CD14-positive monocyte (primary cell): Measurements from ENCODE around the gene CMYA5. TPM values are rescaled to one million over a fixed set of nuclear protein-coding genes. Genes with fewer than 3 reads are reported as not detected.

Source experiments
- DNase-seq, 3 donors: peaks; one replicate each; pipeline ENCODE4 v3.0.0-alpha.2; 2011 to 2022
- H2AFZ ChIP-seq: 2 replicates; pipeline ENCODE4 v1.6.0; 2012; ENCODE audit warnings: mild to moderate bottlenecking, low read depth, low read length, inconsistent platforms; ENCODE audit not compliant: insufficient read depth, poor library complexity, severe bottlenecking
- H3K27ac ChIP-seq, 2 donors: 1 replicate in 1 of 2; 2 replicates in 1 of 2; pipeline ENCODE4 v1.5.1; 2012 to 2013; ENCODE audit warnings: low read length in 2 of 2, control low read depth in 1 of 2, inconsistent platforms in 1 of 2, low read depth in 1 of 2, mild to moderate bottlenecking in 1 of 2
- H3K27me3 ChIP-seq, 2 donors: one replicate each; pipeline versions ENCODE4 v1.6.0 to v1.6.1; 2011 to 2013; ENCODE audit warnings: low read length in 2 of 2; ENCODE audit not compliant: control insufficient read depth in 2 of 2, insufficient read depth in 2 of 2
- H3K36me3 ChIP-seq, 2 donors: replicated peaks in 1 of 2; 1 replicate in 1 of 2; 2 replicates in 1 of 2; pipeline versions ENCODE4 v1.5.1 to v1.6.1; 2012 to 2013; ENCODE audit warnings: low read length in 2 of 2, control low read depth in 1 of 2, inconsistent platforms in 1 of 2, mild to moderate bottlenecking in 1 of 2; ENCODE audit not compliant: insufficient read depth in 2 of 2, control insufficient read depth in 1 of 2
- H3K4me1 ChIP-seq, 2 donors: 1 replicate in 1 of 2; 2 replicates in 1 of 2; pipeline versions ENCODE4 v1.5.1 to v1.6.1; 2012 to 2013; ENCODE audit warnings: low read length in 2 of 2, control low read depth in 1 of 2, inconsistent platforms in 1 of 2, mild to moderate bottlenecking in 1 of 2, moderate library complexity in 1 of 2; ENCODE audit not compliant: insufficient read depth in 2 of 2, control insufficient read depth in 1 of 2
- H3K4me2 ChIP-seq: replicated peaks from 2 replicates; pipeline ENCODE3; 2012; ENCODE audit warnings: low read length, moderate library complexity, mild to moderate bottlenecking; ENCODE audit not compliant: poor library complexity, severe bottlenecking; ENCODE audit errors: extremely low read depth
- H3K4me3 ChIP-seq, 3 experiments: fragments of 200-600 bp in 1 of 3; sonication (generic) in 1 of 3; replicated peaks in 1 of 3; 1 replicate in 2 of 3; 2 replicates in 1 of 3; pipeline ENCODE4 v1.5.1; 2011 to 2013; ENCODE audit warnings: low read length in 3 of 3, mild to moderate bottlenecking in 3 of 3, control low read depth in 2 of 3, low read depth in 2 of 3, inconsistent platforms in 1 of 3, moderate library complexity in 1 of 3
- H3K79me2 ChIP-seq: 2 replicates; pipeline ENCODE4 v1.6.0; 2012; ENCODE audit warnings: mild to moderate bottlenecking, control low read depth, inconsistent platforms, low read length, moderate library complexity; ENCODE audit not compliant: insufficient read depth
- H3K9ac ChIP-seq: 2 replicates; pipeline ENCODE4 v1.6.0; 2017; ENCODE audit warnings: low read length, mild to moderate bottlenecking; ENCODE audit not compliant: insufficient read depth, poor library complexity, severe bottlenecking
- H3K9me3 ChIP-seq, 2 donors: replicated peaks in 1 of 2; 1 replicate in 1 of 2; 2 replicates in 1 of 2; pipeline versions ENCODE4 v1.5.1 to v1.6.1; 2012 to 2013; ENCODE audit warnings: low read length in 2 of 2, control low read depth in 1 of 2; ENCODE audit not compliant: control insufficient read depth in 1 of 2, insufficient read depth in 1 of 2
- H4K20me1 ChIP-seq: 2 replicates; pipeline ENCODE4 v1.6.0; 2012; ENCODE audit warnings: mild to moderate bottlenecking, low read length, control low read depth, moderate library complexity; ENCODE audit not compliant: insufficient read depth
- H3K27ac Mint-ChIP-seq, 7 donors: one replicate each; pipeline ENCODE4 v1.8.0; 2020; ENCODE audit warnings: mild to moderate bottlenecking in 7 of 7, mixed read lengths in 7 of 7, moderate library complexity in 6 of 7, inconsistent platforms in 2 of 7
- H3K27me3 Mint-ChIP-seq, 3 donors: one replicate each; pipeline ENCODE4 v1.8.0; 2021 to 2022; ENCODE audit warnings: low read depth in 3 of 3, mild to moderate bottlenecking in 3 of 3, mixed read lengths in 3 of 3, moderate library complexity in 3 of 3, inconsistent platforms in 1 of 3
- H3K36me3 Mint-ChIP-seq, 2 donors: one replicate each; pipeline ENCODE4 v1.8.0; 2020; ENCODE audit warnings: mixed read lengths in 2 of 2, inconsistent platforms in 1 of 2, mild to moderate bottlenecking in 1 of 2
- H3K4me1 Mint-ChIP-seq: one replicate; pipeline ENCODE4 v1.8.0; 2020; ENCODE audit warnings: mild to moderate bottlenecking, mixed read lengths
- H3K4me3 Mint-ChIP-seq, 2 donors: one replicate each; pipeline ENCODE4 v1.8.0; 2020; ENCODE audit warnings: mild to moderate bottlenecking in 2 of 2, mixed read lengths in 2 of 2, moderate library complexity in 1 of 2
- H3K9me3 Mint-ChIP-seq, 7 donors: one replicate each; pipeline ENCODE4 v1.8.0; 2020 to 2022; ENCODE audit warnings: mixed read lengths in 7 of 7, mild to moderate bottlenecking in 6 of 7, moderate library complexity in 6 of 7, inconsistent platforms in 2 of 7
- CTCF ChIP-seq: fragments of 200-600 bp; IDR thresholded peaks from one replicate; pipeline ENCODE4 v1.8.0; 2022; ENCODE audit warnings: antibody characterized with exemption, mild to moderate bottlenecking
- WGBS: methylation state at CpG from one replicate; pipeline ENCODE4 v1.1.5; 2013; ENCODE audit warnings: missing lambda C conversion rate; ENCODE audit not compliant: insufficient coverage; 5-methylcytosine and 5-hydroxymethylcytosine counted together
- intact Hi-C, 2 donors: fragments of 100-400 bp; cut with micrococcal nuclease; formaldehyde crosslinking; loops; one replicate each; pipeline versions ENCODE4 v1.15.0 to v1.15.1; 2023
- polyA minus RNA-seq: library from RNA; depleted of rRNA, polyadenylated mRNA; stranded (reverse); fragments of >200 nt; gene quantifications from 2 replicates; pipeline ENCODE4 v1.2.3, GENCODE V29; 2012
- polyA plus RNA-seq, 3 donors: library from polyadenylated mRNA; depleted of rRNA in 1 of 3; unstranded in 2 of 3; stranded (reverse) in 1 of 3; fragments of 300-500 nt in 2 of 3; fragments of >200 nt in 1 of 3; fragmentation: Illumina TruSeq in 2 of 3; gene quantifications; 1 replicate in 2 of 3; 2 replicates in 1 of 3; pipeline ENCODE4 v1.2.3, GENCODE V29; 2012 to 2021
- total RNA-seq, 12 experiments: library from RNA in 1 of 12; stranded (reverse) in 1 of 12; fragments of 120-200 nt in 1 of 12; gene quantifications; one replicate each; pipeline ENCODE4 v1.2.4 and lab custom pipeline; 2013 to 2026; ENCODE audit warnings: mixed read lengths in 6 of 12, inconsistent platforms in 1 of 12

CMYA5 gene
- total RNA-seq (2013): 0.12 TPM
- polyA plus RNA-seq (under 1 TPM in 2 of 3 donors, not detected in 1; 0.01 to 0.17 TPM), polyA minus RNA-seq (under 0.01 and 0.08 TPM in 2 replicates), total RNA-seq (lab: John Stamatoyannopoulos, UW) (0.17 to 5.9 (median 0.78) reads per million in 11 experiments)

GRCh38 chr5:79689541-79690466 lies at the start of gene CMYA5:
CMYA5 (plus strand) TSS chr5:79689836; CDS start chr5:79689908, 72 bp downstream.
- intact Hi-C loops: no loop called here
- Mint-ChIP-seq H3K4me1 (peaks cover 11% of the 10 kb centered on the region), H3K9me3 (peaks cover 5 to 11% (median 10%) of the 10 kb centered on the region in 7 donors), H3K27ac (no peak within 1 kb of the TSS), H3K36me3 (peaks cover 39 to 50% of the 10 kb centered on the region in 2 donors), H3K4me3 (peak within 1 kb of the TSS in 1 of 2 donors; percentile 62), H3K27me3 (peaks cover 0 to 3% (median 0%) of the 10 kb centered on the region in 3 donors)
- Histone ChIP-seq H3K27ac (no peak within 1 kb of the TSS), H3K4me1 (no peaks in the 10 kb centered on the region), H3K4me2 (no peak within 1 kb of the TSS), H3K27me3 (no peaks in the 10 kb centered on the region), H2AFZ (no peak within 1 kb of the TSS), H3K36me3 (peaks cover 17 to 39% of the 10 kb centered on the region in 2 donors), H3K9me3 (peaks cover 7% of the 10 kb centered on the region in 2 donors), H3K9ac (no peak within 1 kb of the TSS), H3K4me3 (no peak within 1 kb of the TSS), H3K79me2 (no peaks in the 10 kb centered on the region), H4K20me1 (peaks cover 3% of the 10 kb centered on the region)
- DNase-seq: no peak
- no peak for TF ChIP-seq CTCF
- WGBS: 80% methylated on average over 73 of the region's 74 CpGs

- Histone ChIP-seq H3K4me3 (no peak overlapping the region), H4K20me1 (peaks cover 56% of the 10 kb centered on the region), H3K36me3 (peaks cover 70 to 99% of the 10 kb centered on the region in 2 donors), H3K79me2 (peaks cover 34% of the 10 kb centered on the region), H3K9me3 (no peaks in the 10 kb centered on the region), H3K27ac (no peak overlapping the region), H3K27me3 (no peaks in the 10 kb centered on the region), H3K4me2 (no peak overlapping the region), H2AFZ (no peak overlapping the region), H3K9ac (no peak overlapping the region), H3K4me1 (no peaks in the 10 kb centered on the region)
- no peak for TF ChIP-seq CTCF
- WGBS: 83% methylated on average over 1 of the region's 4 CpGs
- intact Hi-C loops: no loop called here
- Mint-ChIP-seq H3K4me1 (peaks cover 1% of the 10 kb centered on the region), H3K27ac (no peak overlapping the region), H3K4me3 (no peak overlapping the region), H3K27me3 (peaks cover 0 to 2% (median 1%) of the 10 kb centered on the region in 3 donors), H3K36me3 (peaks cover 70 to 88% of the 10 kb centered on the region in 2 donors), H3K9me3 (no peaks in the 10 kb centered on the region)
- no peak for DNase-seq
Measured at GRCh38 chr5:79640571-79641055, 49.0 kb upstream of the CMYA5 start.
